ENCODE results near the gene MMP13. TPM values are rescaled to one million over a fixed set of nuclear protein-coding genes. Genes with fewer than 3 reads are reported as not detected.

The MMP13 gene
- total and polyA plus RNA-seq, 2 donors (not counting 3 experiments of a cell fraction or from before 2014, with no cell fraction given): not detected

DNA sequence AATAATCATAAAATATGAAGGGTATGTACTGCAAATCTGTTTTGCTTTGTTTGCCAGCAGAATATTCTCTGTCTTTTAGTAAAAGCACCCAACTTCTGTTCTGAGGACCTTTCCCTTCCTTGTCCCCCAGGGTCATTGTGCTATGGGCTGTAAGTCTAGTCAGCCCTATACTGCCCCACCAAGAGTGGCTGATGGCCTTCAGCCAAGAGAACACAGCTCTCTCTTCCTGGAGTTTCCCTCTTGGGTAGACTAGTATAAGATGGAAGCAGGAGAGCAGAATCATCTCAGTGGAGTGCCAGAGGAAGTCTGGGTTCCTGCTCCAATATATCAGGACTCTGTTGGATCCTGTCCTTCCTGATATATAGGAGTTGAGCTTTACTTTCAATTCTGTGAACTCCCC lies 29.0 kb downstream of the MMP13 start:
- Histone ChIP-seq H4K20me1 (replicated peaks; ENCODE audit: control insufficient read depth, extremely low read depth, insufficient read depth, low read length) (no peaks in the 10 kb centered on the region), H3K27ac (ENCODE audit: insufficient read depth, low read depth, low read length) (no peak overlapping the region), H3K9me3 (replicated peaks; ENCODE audit: control insufficient read depth, insufficient read depth, low read length) (no peaks in the 10 kb centered on the region), H3K4me1 (ENCODE audit: control insufficient read depth, extremely low read depth, insufficient read depth, low read length) (no peaks in the 10 kb centered on the region), H3K4me3 (replicated peaks in 1 of 3; ENCODE audit: insufficient read depth in 1 of 3, low read depth in 1 of 3, low read length in 3 of 3) (no peak overlapping the region), H3K27me3 (ENCODE audit: control insufficient read depth in 2 of 2, insufficient read depth in 2 of 2, low read length in 2 of 2) (peaks cover 0 to 5% of the 10 kb centered on the region in 2 experiments), H3K9ac (replicated peaks; ENCODE audit: extremely low read depth, insufficient read depth, low read length) (no peak overlapping the region), H3K4me2 (ENCODE audit: insufficient read depth, low read length) (no peak overlapping the region), H3K36me3 (ENCODE audit: control insufficient read depth in 2 of 2, extremely low read depth in 1 of 2, insufficient read depth in 2 of 2, low read length in 2 of 2) (no peaks in the 10 kb centered on the region), H2AFZ (ENCODE audit: low read depth, low read length) (no peak overlapping the region), H3K9me1 (replicated peaks; ENCODE audit: control insufficient read depth, extremely low read depth, insufficient read depth, low read length) (no peaks in the 10 kb centered on the region), H3K79me2 (ENCODE audit: control insufficient read depth, insufficient read depth, low read length) (no peaks in the 10 kb centered on the region)
- BruUV-seq (replicated peaks): no TSS peak
- dilution Hi-C loops (cut with MboI; ENCODE audit: extremely low pct_ligation_motif_present, low sequenced_read_pairs) (no loop called here), intact Hi-C loops (cut with micrococcal nuclease) (no loop called here)
- CTCF ChIA-PET: interaction anchor here (0.8 to 5.2 kb wide), 5 partner anchors 10 to 192 kb away, joined by 3 to 31 read pairs (median 4); no protein-coding TSS in a partner anchor
- no peak for TF ChIP-seq POLR2AphosphoS5 (IDR thresholded peaks at IDR 0.05; ENCODE audit: insufficient read depth, low read depth, low read length)
- no peak for TF ChIP-seq JUN (IDR thresholded peaks at IDR 0.05; ENCODE audit: borderline replicate concordance, insufficient read depth, insufficient read length, low read depth)
- TF ChIP-seq GATA2 (IDR thresholded peaks at IDR 0.05; ENCODE audit: insufficient read depth, insufficient read length, low read depth, low read length): no peak
- TF ChIP-seq, protein P1, sequence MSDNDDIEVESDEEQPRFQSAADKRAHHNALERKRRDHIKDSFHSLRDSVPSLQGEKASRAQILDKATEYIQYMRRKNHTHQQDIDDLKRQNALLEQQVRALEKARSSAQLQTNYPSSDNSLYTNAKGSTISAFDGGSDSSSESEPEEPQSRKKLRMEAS (IDR thresholded peaks at IDR 0.05; ENCODE audit: insufficient read depth, insufficient read length): no peak
- TF ChIP-seq, protein P2, sequence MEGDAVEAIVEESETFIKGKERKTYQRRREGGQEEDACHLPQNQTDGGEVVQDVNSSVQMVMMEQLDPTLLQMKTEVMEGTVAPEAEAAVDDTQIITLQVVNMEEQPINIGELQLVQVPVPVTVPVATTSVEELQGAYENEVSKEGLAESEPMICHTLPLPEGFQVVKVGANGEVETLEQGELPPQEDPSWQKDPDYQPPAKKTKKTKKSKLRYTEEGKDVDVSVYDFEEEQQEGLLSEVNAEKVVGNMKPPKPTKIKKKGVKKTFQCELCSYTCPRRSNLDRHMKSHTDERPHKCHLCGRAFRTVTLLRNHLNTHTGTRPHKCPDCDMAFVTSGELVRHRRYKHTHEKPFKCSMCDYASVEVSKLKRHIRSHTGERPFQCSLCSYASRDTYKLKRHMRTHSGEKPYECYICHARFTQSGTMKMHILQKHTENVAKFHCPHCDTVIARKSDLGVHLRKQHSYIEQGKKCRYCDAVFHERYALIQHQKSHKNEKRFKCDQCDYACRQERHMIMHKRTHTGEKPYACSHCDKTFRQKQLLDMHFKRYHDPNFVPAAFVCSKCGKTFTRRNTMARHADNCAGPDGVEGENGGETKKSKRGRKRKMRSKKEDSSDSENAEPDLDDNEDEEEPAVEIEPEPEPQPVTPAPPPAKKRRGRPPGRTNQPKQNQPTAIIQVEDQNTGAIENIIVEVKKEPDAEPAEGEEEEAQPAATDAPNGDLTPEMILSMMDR (IDR thresholded peaks at IDR 0.05; ENCODE audit: extremely low read depth in 1 of 2, insufficient read depth in 1 of 2, low read depth in 1 of 2, low read length in 2 of 2): no peak
- DNase-seq (ENCODE audit: low read depth, low spot score): no peak
- no peak for FAIRE-seq
- POLR2A ChIA-PET: no interaction called here

All from endothelial cell of umbilical vein (primary cell).